HFF-Myc (cell line): Measurements from ENCODE around the gene NDC80.

Experiments used
- DNase-seq: peaks from one replicate; pipeline ENCODE4 v3.0.0-alpha.2; 2011; ENCODE audit warnings: low read depth; ENCODE audit errors: extremely low read depth
- H3K4me3 ChIP-seq: replicated peaks from 2 replicates; pipeline ENCODE4 v1.5.1; 2011; ENCODE audit warnings: low read depth, mild to moderate bottlenecking, control low read depth, low read length
- CTCF ChIP-seq: IDR thresholded peaks from 2 replicates; pipeline ENCODE4 v1.5.1; 2012; ENCODE audit warnings: mild to moderate bottlenecking, low read depth, low read length, control low read depth; ENCODE audit errors: missing control alignments

The NDC80 gene

GRCh38 chr18:2588666-2589344 is 17.4 kb downstream of the NDC80 start:
- no peak for DNase-seq
- no peak overlapping the region for H3K4me3 ChIP-seq
- no peak for TF ChIP-seq CTCF

- no peak overlapping the region for H3K4me3 ChIP-seq
- DNase-seq, result no peak
- no peak for TF ChIP-seq CTCF
Observed at GRCh38 chr18:2589345-2590068, 18.1 kb downstream of the NDC80 start.

GRCh38 chr18:2590303-2590702 is 18.9 kb downstream of the NDC80 start:
- no peak overlapping the region for H3K4me3 ChIP-seq
- no peak for TF ChIP-seq CTCF
- DNase-seq, result no peak

GRCh38 chr18:2597639-2598038 is 26.3 kb downstream of the NDC80 start:
- no peak overlapping the region for H3K4me3 ChIP-seq
- no peak for DNase-seq
- no peak for TF ChIP-seq CTCF

- TF ChIP-seq CTCF, result no peak
- H3K4me3 ChIP-seq, result no peak overlapping the region
- DNase-seq, result no peak
Observed at GRCh38 chr18:2602844-2603243, 31.5 kb downstream of the NDC80 start.

- TF ChIP-seq CTCF, result no peak
- no peak for DNase-seq
- H3K4me3 ChIP-seq, result no peak overlapping the region
Observed at GRCh38 chr18:2606335-2606734, 35.0 kb downstream of the NDC80 start.
